ENCODE measurements around the gene RBP2. TPM values are rescaled to one million over a fixed set of nuclear protein-coding genes. Genes with fewer than 3 reads are reported as not detected.

Gene RBP2
- polyA plus RNA-seq, 3 donors, result 0.57 to 1.2 (median 0.58) TPM

Other genes with a start within 250 kb of the RBP2 start
- gene MRPS22, start 132.5 kb downstream of the RBP2 start, polyA plus RNA-seq (ENCODE audit: insufficient read length in 3 of 3), result 10 to 100 TPM; 57.5 to 60.3 (median 58.3) TPM
- 100 to 1,000 TPM; 127 to 155 (median 154) TPM for gene COPB2, start 86.9 kb downstream of the RBP2 start, polyA plus RNA-seq (ENCODE audit: insufficient read length in 3 of 3)
- gene RBP1, start 63.2 kb upstream of the RBP2 start, polyA plus RNA-seq (ENCODE audit: insufficient read length in 3 of 3), result 100 to 1,000 TPM; 239 to 351 (median 255) TPM
- 10 to 100 TPM; 11.2 to 12.6 (median 12.1) TPM for gene NMNAT3, start 201.5 kb upstream of the RBP2 start, polyA plus RNA-seq (ENCODE audit: insufficient read length in 3 of 3)

Measured in renal pelvis (tissue), 3 donors.